ENCODE measurements around the gene AIP. TPM values are rescaled to one million over a fixed set of nuclear protein-coding genes. Genes with fewer than 3 reads are reported as not detected.

Gene AIP
- total RNA-seq (2022) (110 and 112 TPM in 2 replicates), Bru-seq, nascent RNA (percentile 81 among the genes with signal in this experiment), BruChase-seq, experiment 1, labeled RNA remaining after a 2-hour chase (percentile 73 among the genes with signal in this experiment), BruChase-seq, experiment 2, labeled RNA remaining after a 6-hour chase (percentile 87 among the genes with signal in this experiment)
- long read RNA-seq, transcript AIP-201 (6 exons, 1,221 nt): major isoform, 115 of 147 reads
- long read RNA-seq, transcript AIP-203 (5 exons, 815 nt): minor isoform, 6 of 147 reads
- long read RNA-seq, partial matches to known transcripts: 15 of 147 reads
- long read RNA-seq, other reads (novel, unspliced or antisense): 11 of 147 reads

DNA sequence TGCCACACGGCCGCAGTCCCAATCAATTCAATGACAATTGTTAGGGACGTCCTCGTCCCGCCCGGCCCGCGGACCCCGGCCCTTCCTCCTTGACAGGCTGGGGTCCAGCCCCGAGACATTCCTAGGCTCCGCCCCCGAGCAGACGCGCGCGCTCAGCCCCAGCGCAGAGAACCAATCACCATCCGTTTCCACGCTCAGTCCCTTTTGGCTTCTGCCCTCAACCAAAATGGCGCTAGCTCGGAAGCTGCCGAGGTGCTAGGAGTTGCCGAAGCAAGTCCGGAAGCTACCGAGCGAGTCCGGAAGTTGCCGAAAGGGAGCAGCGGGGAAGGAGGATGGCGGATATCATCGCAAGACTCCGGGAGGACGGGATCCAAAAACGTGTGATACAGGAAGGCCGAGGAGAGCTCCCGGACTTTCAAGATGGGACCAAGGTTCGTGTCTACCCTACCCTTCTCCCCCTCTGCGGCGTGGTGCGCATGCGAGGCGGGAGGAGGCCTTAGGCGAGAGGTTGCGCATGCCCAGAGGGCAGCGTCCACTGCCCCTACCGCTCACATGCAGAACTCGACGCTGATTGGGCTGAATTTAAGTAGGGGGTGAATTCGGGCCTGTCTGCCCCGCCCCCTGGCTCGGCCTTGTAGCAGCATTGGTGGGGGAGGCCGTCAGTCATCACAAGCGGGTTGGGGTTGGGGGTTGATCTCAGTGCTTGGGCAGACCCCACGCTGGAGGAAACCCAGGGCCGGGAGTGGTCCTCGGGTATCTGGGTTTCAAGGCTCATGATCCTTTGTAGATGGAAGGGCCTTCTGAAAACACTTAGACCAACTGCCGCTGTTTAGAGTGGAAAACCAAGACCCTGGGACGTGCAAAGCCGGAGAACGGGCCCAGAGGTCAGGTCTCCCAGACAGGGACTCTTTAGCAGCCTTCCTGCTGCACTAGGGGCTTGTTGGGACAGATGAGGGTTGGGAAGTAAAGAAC, at the start of gene AIP:
AIP (plus strand) TSS at position 200 of the 972 bp plus-strand sequence; CDS start at position 333, 133 bp downstream.
- Mint-ChIP-seq H3K27ac (ENCODE audit: unreplicated experiment) (peak within 1 kb of the TSS; percentile 99), H3K9me3 (ENCODE audit: unreplicated experiment) (no peaks in the 10 kb centered on the region), H3K36me3 (ENCODE audit: insufficient read depth, unreplicated experiment) (peaks cover 42% of the 10 kb centered on the region), H3K4me1 (ENCODE audit: low read depth, unreplicated experiment) (peaks cover 24% of the 10 kb centered on the region), H3K27me3 (ENCODE audit: insufficient read depth, unreplicated experiment) (no peaks in the 10 kb centered on the region), H3K4me3 (ENCODE audit: unreplicated experiment) (peak within 1 kb of the TSS; percentile 99)
- intact Hi-C loops (cut with micrococcal nuclease; ENCODE audit: unreplicated experiment): loop anchor here (1.0 to 5.0 kb wide), 7 partner anchors 14 to 81 kb away; partner anchors contain the start of genes CDK2AP2, CORO1B, PPP1CA and RPS6KB2
- CTCF ChIA-PET: interaction anchor here (0.6 to 2.1 kb wide), 6 partner anchors 15 to 132 kb away, joined by 3 to 14 read pairs (median 3); partner anchors contain the start of genes CLCF1, PPP1CA, RAD9A and TMEM134
- peak; percentile 25 to 65 for TF ChIP-seq CTCF (IDR thresholded peaks at IDR 0.05; ENCODE audit: insufficient read depth in 1 of 2, low read depth in 1 of 2, low read length in 1 of 2, severe bottlenecking in 1 of 2, unreplicated experiment in 1 of 2)
- DNase-seq: peak; percentile 100
- no peaks in the 10 kb centered on the region for H3K9me3 ChIP-seq
- H3K4me1 ChIP-seq: peaks cover 4% of the 10 kb centered on the region; the same call in 1 of the 2 replicates
- peaks cover 4% of the 10 kb centered on the region for H3K36me3 ChIP-seq (ENCODE audit: control insufficient read depth, insufficient read depth, low read length)
- POLR2A ChIA-PET: interaction anchor here (0.6 to 1.8 kb wide), 12 partner anchors 9 to 147 kb away, joined by 3 to 16 read pairs (median 5); partner anchors contain the start of genes GSTP1, NUDT8, PPP1CA and RAD9A
- H3K27me3 ChIP-seq (replicated peaks; ENCODE audit: control insufficient read depth, insufficient read depth, low read length): no peaks in the 10 kb centered on the region
- H3K4me3 ChIP-seq (ENCODE audit: low read depth, low read length): peak within 1 kb of the TSS; percentile 48
- TSS peak; percentile 66 for BruUV-seq (replicated peaks)

GRCh38 chr11:67433536-67434394, 49.1 kb upstream of the AIP start:
- no peak for DNase-seq
- peaks cover 4% of the 10 kb centered on the region; the same call in 1 of the 2 replicates for H3K4me1 ChIP-seq

More at GRCh38 chr11:67433536-67434394, 49.1 kb upstream of the AIP start:
- ChIA-PET CTCF (no interaction called here), POLR2A (interaction anchor here (0.6 kb wide), 1 partner anchor 32 kb away, joined by 6 read pairs; the partner anchor contains the start of gene PPP1CA)
- Histone ChIP-seq H3K4me3 (ENCODE audit: low read depth, low read length) (no peak overlapping the region), H3K9me3 (no peaks in the 10 kb centered on the region), H3K36me3 (ENCODE audit: control insufficient read depth, insufficient read depth, low read length) (peaks cover 17% of the 10 kb centered on the region), H3K27me3 (replicated peaks; ENCODE audit: control insufficient read depth, insufficient read depth, low read length) (no peaks in the 10 kb centered on the region)
- TF ChIP-seq CTCF (IDR thresholded peaks at IDR 0.05; ENCODE audit: insufficient read depth in 1 of 2, low read depth in 1 of 2, low read length in 1 of 2, severe bottlenecking in 1 of 2, unreplicated experiment in 1 of 2): no peak
- intact Hi-C loops (cut with micrococcal nuclease; ENCODE audit: unreplicated experiment): no loop called here
- Mint-ChIP-seq H3K4me3 (ENCODE audit: unreplicated experiment) (no peak overlapping the region), H3K9me3 (ENCODE audit: unreplicated experiment) (no peaks in the 10 kb centered on the region), H3K27ac (ENCODE audit: unreplicated experiment) (no peak overlapping the region), H3K36me3 (ENCODE audit: insufficient read depth, unreplicated experiment) (peaks cover 76% of the 10 kb centered on the region), H3K4me1 (ENCODE audit: low read depth, unreplicated experiment) (no peaks in the 10 kb centered on the region), H3K27me3 (ENCODE audit: insufficient read depth, unreplicated experiment) (no peaks in the 10 kb centered on the region)
- no TSS peak for BruUV-seq (replicated peaks)
